ENCODE data around the gene CCT3.

CCT3 gene

DNA sequence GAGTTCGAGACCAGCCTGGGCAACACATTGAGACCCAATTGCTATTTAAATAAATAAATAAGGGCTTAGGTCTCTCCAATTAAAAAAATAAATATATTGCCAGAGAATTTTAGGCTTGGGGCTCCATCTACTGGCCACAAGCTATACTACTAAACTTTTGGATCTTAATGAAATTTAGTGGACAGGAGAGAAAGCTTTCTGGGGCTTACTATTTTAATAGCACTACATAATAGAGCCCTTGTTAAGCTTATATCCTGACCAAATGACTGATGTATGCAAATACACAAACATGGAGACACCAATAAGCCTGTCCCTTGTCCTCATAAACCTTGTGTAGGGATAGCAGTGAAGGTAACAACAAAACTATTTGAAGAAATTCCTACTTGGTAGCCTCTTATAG, 18.4 kb downstream of the CCT3 start:
- DNase-seq = peak; percentile 25

DNA sequence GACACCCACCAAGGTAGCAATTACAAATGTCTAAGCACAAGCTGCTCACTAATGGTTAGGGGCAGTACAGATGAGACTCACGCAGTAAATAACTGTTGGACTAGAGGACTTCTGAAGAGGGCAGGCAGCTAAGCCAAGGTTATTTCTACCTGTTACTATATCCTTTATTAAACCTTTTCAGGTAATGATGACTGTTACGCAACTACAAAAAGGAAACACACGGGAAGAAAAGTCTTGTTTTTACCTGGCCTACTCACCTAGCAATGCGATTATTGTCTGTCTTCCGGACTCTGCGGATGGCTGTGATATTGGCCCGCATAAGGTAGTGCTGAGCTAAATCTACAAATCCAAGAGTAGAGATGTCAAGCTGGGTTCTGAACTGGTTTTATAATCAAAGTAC, 21.2 kb downstream of the CCT3 start:
- DNase-seq = no peak

DNA sequence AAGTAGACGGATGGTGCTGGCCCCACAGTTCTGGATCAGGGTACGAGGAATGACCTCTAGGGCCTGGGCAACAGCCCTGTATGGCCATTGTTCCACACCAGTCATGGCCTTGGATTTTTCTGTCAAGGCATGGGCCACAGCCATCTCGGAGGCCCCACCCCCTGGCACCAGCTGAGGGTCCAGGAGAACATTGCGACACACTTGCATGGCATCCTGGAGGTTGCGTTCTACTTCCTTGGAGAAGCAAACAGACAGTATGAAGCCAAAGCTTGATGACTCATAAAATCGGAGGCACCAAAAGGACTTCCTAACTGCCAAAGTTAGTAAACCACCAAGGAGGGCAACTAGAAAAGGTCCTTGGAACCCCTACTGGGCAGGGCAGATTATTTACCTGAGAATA, 27.1 kb downstream of the CCT3 start:
- no peak for DNase-seq

DNA sequence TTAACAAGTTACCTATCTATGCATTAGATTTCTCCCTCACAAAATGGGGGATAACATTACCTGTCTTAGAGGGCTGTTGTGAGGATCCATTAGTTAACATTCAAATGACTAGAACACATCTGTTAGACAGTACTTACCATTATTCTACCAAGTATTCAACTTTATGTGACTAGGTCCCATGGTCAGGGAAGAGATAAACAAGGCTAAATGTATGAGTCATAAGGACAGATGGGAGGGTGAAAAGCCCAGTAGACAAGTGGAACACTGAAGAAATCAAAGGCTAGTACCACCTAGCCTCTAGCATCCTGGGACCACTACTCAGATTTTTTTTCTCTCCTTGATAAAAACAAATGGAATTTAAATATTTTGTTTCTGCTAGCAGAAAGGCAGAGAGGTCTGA, 30.0 kb downstream of the CCT3 start:
- DNase-seq = no peak

DNA sequence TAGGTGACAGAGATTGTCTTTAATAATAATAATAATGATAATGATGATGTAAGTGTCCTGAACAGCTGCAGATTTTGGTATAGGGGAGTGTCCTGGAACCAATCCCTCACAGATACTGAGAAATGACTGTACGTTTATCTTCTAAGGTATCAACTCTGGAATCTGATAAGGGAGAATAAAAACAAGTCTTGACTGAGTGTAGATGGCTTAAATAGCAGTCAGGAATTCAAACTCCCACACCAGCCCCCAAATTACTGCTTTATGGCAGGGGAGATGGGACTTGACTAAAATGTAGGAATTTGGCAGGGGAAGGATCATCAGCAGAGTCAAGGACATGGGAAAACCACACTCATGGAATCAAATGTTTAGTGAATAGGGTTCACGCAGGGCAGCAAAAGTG, 32.9 kb downstream of the CCT3 start:
- no peak for DNase-seq

DNA sequence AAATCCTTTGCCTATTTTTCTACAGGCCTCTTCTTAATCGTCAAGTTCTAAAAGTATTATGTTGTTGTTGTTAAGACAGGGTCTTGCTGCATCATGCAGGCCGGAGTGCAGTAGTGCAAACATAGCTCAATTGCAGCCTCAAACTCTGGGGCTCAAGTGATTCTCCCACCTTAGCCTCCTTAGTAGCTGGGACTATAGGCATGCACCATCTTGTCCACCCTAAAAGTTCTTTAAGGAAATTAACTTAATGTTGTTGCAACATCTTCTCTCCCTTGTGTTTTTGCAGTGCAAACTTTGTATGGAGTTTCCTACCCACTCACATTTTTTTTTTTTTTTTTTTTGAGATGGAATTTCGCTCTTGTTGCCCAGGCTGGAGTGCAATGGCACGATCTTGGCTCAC, 34.9 kb downstream of the CCT3 start:
- DNase-seq = no peak

DNA sequence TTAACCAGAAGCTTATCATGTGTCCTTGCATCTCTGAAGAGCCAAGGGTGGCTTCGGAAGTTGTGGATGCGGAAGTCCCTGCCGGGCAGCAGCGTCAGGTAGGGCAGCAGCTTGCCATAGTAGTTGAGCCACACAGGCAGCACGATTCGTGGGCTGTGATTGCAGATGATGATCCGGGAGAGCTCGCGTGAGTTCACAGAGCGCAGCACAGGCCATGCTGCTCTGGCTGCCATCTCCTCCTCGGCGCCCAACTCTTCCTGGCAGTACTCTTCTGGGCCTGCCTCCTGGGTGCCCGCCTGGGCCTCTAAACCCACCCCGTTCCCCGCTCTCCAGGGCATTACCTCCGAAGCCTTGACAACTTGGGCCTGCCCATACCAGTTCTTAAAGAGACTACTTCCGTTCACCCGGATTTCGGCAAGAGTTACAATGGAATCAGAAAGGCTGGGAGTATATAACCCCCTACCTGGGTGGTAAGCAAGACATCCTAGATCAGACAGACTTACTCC, 39.2 kb downstream of the CCT3 start, which contains the start of gene VHLL:
TSS of gene VHLL (minus strand) at position 456 of the 506 bp plus-strand sequence. CDS start at position 338, 118 bp downstream.
- no peak for DNase-seq

DNA sequence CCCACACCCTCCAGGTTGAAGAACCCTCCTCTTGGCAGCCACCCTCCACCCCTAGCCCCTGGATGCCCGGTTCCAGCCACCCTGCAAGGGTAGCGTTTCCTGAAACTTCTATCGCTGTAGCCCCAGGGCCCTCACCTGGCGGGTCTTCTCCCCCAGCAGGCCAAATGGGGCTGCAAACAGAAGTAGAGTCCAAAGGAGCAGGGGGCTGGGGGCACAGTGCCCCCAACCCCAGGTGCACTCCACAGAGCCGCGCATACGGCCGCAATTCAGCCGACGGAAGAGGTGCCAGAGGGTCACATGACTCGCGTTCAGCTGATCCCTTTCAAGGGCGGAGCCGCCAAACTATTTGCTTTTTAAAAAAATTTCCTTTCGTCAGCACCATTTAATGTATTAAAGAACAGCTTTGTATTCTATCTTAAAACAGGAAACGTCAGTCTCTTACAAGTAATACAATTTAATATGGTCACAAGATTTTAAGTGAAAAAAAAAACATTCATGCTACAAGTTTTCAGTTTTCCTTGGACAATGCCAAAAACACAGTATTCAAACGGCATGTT, 42.6 kb downstream of the CCT3 start, which contains the start of gene GLMP:
TSS of gene GLMP (minus strand) at position 289 of the 557 bp plus-strand sequence. CDS start at position 255, 34 bp downstream.
- peak; percentile 62 for DNase-seq

DNA sequence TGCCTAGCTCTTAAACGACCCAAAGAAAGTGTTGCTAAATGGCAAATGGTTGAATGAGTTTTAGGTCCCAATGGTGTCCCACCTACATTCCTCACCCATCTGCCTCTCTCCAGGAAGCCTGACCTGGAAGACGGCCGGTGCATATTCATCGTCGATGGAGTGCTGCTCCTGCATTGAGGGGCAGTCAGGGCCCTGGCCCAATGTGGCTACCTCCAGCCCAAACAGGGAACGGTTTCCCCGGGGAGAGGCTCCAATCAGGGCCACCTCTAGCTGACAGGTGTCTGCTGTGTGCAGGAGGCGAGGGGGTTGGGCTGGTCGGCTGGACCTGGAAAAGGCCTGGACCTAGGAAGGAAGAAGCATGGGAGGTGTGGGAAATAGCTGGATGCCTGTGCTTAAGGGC, 44.2 kb downstream of the CCT3 start:
- DNase-seq = no peak

DNA sequence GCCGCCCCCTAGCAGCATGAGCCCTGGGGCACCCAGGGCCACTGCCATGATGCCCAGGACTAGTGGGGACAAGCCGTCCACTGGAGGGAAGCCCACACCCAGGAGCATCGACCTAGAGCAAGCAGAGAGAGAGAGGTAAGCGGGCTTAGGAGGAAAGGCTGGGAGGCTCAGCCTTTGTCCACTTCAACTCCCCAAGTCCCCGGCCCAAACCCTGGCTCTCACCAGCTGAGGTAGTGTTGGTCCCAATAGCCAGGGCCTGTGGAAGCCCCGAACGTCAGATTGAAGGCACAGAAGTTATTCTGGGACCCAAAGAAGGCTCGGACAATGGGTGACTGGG, 45.0 kb downstream of the CCT3 start:
- no peak for DNase-seq

DNA sequence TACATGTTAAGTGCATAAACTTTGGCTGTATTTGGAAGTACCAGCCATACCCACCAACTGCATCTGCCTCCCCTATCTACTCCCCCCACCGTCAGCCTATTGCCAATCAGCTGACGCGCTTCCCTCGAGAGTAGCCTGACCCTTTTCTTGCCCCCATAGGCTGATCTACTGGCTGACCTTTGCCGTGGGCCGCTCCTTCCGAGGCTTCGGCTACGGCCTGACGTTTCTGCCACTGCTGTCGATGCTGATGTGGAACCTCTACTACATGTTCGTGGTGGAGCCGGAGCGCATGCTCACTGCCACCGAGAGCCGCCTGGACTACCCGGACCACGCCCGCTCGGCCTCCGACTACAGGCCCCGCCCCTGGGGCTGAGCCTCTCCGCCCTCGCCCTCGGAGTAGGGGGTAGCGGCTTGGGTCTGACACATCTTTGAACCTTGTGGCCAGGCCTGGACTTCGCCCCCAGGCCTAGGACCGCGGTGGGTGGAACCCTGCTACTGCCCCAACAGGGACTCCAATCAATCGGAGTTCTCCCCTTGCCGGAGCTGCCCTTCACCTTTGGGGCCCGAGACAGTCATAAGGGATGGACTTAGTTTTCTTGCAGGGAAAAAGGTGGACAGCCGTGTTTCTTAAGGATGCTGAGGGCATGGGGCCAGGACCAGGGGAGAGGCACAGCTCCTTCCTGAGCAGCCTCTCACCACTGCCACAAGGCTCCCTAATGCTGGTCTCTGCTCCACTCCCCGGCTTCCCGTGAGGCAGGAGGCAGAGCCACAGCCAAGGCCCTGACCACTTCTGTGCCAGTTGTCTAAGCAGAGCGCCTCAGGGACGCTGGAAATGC, 46.6 kb downstream of the CCT3 start:
- peak; percentile 66 for DNase-seq

DNA sequence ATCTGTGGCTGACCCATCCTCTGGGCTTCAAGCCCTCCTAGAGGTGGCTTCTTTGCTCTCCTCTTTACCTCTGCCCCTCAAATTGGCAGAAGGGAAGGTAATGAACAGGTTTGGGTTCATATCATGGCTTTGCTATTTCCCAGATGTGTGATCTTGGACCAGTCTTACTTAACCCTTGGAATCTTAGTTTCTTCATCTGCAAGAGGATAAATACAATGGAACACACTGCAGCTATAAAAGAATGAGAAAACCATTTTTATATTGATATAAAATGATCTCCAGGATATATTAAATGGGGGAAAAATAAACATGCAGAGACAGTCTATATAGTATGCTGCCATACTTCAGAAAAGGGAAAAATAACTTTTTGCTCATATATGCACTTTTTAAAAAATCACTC, 48.2 kb downstream of the CCT3 start:
- no peak for DNase-seq

DNA sequence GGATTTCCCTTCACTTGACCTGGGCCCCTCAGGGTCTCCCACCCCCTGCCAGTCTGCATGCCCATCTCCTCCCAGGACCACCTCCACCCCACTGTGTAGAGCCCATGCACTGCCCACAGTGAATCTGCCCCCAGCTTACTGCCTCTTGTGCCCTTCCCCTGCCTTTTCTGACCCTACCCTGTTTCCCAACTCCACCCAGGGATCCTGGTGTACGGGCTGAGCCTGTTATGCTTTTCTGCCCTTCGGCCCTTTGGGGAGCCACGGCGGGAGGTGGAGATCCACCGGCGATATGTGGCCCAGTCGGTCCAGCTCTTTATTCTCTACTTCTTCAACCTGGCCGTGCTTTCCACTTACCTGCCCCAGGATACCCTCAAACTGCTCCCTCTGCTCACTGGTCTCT, 52.0 kb downstream of the CCT3 start:
- no peak for DNase-seq

DNA sequence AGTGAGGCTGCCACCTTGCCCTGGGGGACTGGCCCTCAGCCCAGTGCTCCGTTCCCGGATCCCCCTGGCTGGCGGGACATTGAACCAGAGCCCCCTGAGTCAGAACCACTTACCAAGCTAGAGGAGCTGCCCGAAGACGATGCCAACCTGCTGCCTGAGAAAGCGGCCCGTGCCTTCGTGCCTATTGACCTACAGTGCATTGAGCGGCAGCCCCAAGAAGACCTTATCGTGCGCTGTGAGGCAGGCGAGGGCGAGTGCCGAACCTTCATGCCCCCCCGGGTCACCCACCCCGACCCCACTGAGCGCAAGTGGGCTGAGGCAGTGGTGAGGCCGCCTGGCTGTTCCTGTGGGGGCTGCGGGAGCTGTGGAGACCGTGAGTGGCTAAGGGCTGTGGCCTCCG, 52.7 kb downstream of the CCT3 start:
- DNase-seq = no peak

DNA sequence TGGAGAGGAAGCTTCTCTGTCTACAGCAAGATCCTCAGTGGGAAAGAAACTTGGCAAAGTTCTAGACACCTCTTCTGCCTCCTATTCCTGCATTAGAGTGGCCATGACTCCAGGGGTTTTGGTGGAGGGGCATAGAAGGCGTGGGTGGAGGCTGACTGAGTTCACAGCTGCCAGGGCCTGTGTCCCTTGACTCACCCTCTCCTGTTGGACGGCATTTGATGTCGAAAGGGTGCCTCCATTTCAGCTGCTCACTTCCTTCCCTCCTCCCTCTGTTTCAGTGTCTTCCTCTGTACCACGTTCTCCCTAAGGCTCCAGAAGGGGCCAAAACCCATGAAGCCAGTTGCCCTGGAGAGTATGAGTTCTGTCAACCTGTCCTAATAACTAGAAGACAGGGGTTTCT, 53.3 kb downstream of the CCT3 start:
- DNase-seq = no peak

DNA sequence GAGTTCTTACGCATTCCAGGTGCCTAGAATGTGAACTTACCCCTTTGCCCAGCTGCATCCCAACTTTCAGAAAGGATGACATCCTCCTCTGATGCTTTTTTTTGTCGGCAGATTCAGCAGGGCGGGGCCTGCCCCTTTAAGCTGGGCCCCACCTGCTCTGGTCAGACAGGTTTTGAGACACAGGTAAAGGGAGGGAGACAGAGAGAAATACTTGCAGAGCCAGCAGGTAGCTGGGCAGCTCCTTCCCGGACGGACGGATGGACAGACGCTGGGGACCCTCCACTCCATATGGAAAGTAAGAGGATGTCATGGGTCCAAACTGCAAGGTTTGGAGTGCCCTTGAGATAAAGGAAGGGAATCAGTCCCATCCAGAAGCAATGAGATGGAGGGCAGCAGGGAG, 54.0 kb downstream of the CCT3 start, which contains the start of gene TMEM79:
TSS of gene TMEM79 (plus strand) at position 214 of the 400 bp plus-strand sequence. CDS start 902 bp downstream, outside the sequence.
- DNase-seq = no peak

DNA sequence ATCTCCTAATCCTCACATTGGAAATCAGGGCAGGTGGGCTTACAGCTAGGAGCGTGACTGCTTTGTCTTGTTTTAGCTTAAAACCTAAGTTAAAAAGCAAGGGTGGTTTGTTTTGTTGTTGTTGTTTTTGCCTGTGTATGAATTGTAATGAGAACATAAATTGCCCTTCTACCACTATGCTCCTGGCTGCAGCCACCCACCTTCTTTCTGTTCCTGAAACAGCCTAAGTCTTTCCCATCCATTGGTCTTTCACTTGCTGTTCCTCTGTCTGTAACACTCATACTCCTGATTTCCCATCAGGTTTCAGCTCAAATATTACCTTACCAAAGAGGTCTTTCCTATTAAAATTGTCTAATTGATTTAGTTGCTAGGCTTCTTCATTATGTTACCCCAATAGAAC, 54.6 kb downstream of the CCT3 start:
- no peak for DNase-seq

DNA sequence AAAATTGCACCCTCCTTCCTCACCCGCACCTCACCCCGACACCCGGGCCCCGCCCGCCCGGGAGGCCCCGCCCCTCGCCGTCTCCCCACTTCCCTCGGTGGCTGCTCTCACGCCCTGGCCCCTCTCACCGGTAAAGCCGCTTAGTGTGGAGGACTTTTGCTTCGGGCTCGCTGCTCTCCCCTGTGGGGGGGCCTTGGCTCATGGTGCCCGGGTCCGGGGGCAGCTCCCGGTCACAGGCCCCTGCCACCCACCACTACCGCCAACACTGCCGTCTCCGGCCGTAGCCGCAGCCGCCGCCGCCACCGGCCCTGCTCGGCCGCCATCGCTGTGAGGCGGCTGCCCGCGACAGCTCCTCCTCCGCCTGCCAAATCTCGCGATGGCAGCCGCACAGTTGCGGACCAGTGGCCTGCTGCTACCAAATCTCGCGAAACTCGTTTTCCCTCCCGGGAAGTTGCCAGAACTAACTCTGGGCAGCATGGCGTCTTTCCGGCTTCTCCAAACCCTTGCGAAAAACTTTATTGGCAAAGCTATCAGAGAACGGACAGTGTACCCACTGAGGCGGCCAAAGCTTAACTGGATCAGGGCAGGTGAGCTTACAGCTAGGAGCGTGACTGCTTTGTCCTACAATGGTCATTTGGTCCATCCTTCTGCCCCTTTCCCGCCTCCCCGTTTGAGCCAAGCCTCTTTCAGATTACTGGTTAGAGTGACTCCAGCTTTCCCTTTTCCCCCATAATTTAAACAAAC, 55.4 kb downstream of the CCT3 start, which contains the start of gene SMG5:
TSS of gene SMG5 (minus strand) at position 347 of the 744 bp plus-strand sequence. CDS start at position 202, 145 bp downstream.
- DNase-seq = peak; percentile 99

DNA sequence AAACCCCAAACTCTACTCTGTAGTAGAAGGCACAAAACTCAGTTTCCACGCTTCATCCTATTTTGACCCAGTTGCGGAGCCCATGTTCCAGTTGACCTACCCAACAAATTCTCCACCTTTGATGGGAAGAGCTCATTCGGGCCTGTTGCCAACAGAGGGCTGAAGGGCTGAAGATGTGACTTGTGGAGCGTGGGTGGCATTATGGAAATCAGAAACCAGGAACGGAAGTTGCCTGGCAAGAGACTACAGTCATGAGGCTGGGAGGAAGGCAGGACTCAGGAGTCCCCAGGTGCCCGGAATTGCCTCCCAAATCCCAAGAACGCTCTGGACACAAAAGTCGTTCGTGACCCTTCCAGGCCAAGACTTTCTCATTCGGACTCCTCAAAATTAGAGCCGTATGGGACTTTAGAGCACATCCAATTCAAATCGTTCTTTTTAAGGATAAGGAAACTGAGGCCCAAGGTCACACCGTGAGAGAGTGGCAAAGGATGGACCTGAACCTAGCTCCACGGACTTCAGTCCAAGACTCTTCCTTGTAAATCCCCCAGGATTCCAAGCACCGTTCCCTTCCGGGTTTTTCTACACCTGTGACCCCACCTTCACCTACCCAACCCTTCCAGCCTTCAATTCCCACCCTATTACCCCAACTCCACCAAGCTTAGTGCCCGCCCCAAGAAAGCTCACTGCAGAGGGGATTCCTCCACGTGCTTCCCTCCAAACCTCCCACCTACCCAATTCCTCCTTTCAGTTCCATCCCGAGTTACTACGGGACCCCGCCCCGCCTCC, 56.2 kb downstream of the CCT3 start:
- no peak for DNase-seq

DNA sequence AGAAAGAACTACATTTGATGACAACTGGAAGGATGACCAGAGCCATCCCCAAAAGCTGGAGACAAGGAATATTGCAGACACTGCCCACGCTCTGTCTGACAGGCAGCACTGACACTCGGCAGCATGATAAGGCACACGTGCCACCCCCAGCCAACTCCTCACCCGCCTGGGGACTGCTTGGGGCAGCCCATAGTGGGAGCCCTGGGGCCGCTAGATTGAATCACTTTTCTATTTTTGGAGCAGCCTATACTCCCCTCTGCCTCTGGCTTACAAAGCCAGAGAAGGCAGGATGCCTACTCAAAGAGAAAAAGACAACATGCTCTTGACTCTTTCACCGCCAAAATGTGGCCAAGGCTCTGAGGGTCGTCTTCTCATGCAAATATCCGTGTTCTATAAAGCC, 56.8 kb downstream of the CCT3 start:
- peak; percentile 48 for DNase-seq

DNA sequence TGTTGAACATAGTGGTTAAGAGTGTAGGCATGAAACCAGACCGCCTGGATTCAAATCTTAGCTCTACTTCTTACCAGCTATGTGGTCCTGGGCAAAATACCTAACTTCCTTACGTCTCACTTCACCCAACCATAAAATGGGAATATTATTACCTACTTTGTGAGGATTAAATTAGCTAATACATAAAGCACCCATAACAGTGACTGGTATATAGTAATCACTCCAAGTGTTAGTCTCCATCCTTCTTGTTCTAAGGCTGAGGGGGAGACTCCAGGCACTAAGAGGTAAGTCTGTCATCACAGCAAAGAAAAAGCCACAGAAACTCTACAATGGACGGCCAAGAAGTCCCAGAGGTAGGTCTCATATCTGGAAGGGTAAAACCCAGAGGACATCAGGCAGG, 58.3 kb downstream of the CCT3 start:
- no peak for DNase-seq

DNA sequence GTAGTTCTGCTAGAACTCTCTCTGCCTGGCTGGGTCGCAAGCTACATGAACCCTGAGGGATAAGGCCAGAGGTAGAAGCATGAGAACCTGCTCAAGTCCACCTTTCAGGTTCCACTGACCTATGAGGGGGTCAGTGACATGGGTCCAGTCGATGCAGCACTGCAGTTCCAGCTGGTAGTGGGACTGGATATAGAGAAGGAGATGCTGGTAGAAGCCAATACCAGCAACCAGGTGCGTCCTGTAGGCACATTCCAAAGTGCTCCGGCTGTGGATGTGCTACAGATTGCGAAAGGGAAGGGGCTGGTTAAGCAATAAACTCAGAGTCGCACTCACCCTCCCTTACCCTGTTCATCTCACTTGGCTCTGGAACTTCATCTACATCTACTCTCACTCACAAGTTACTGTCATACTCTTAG, 61.1 kb downstream of the CCT3 start:
- DNase-seq = no peak

DNA sequence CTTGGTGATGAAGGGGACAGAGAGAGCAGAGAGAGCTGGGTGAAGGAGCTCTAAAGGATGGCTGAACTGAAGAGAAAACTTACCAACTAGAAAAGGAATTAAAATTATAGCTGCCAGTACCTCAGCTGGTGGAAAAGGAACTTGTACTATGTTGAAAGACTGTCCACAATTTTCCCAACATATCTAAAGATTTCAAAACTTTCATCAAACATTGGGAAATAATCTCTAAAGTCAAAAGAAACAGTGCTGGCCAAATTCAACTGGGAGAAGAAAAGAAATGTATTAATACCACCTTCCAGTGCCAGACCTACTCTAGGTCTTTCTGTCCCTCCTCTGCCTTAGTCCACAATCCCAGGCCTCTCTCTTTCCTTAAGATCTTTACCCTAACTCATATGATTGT, 61.6 kb downstream of the CCT3 start:
- DNase-seq = no peak

All from fibroblast of skin of right quadriceps (primary cell).